HepG2 (cell line): ENCODE data around the gene PLEKHG2. TPM values are rescaled to one million over a fixed set of nuclear protein-coding genes. Genes with fewer than 3 reads are reported as not detected.

Experiments
- EHMT2 ChIP-seq: fragments of 200-600 bp; sonication (generic); IDR thresholded peaks from 2 replicates; pipeline ENCODE4 v1.7.0; 2017; ENCODE audit warnings: antibody characterized with exemption, low read depth, low read length, borderline replicate concordance
- ELF3 ChIP-seq: IDR thresholded peaks from 2 replicates; pipeline ENCODE4 v1.6.1; 2016; ENCODE audit warnings: missing genetic modification reagents, missing compliant biosample characterization
- GABPA ChIP-seq, 2 experiments: IDR thresholded peaks; 2 replicates each; pipeline ENCODE4 v1.6.1; 2011 to 2016; ENCODE audit warnings: low read depth in 2 of 2, low read length in 1 of 2, missing biosample characterization in 1 of 2, missing genetic modification characterization in 1 of 2
- HHEX ChIP-seq: IDR thresholded peaks from 2 replicates; pipeline ENCODE4 v1.6.1; 2016; ENCODE audit warnings: control low read depth
- HINFP ChIP-seq: sonication (generic); formaldehyde crosslinking; IDR thresholded peaks from 2 replicates; pipeline ENCODE4 v1.4.0; 2020; ENCODE audit warnings: low read depth, mild to moderate bottlenecking, missing genetic modification reagents
- HIVEP1 ChIP-seq: sonication (generic); formaldehyde crosslinking; IDR thresholded peaks from 2 replicates; pipeline ENCODE4 v1.4.0; 2020; ENCODE audit warnings: mild to moderate bottlenecking, missing genetic modification reagents
- HNF4A ChIP-seq: sonication (generic); formaldehyde crosslinking; IDR thresholded peaks from 2 replicates; pipeline ENCODE4 v1.4.0; 2020; ENCODE audit warnings: missing genetic modification reagents
- NCOA5 ChIP-seq: sonication (generic); formaldehyde crosslinking; IDR thresholded peaks from 2 replicates; pipeline ENCODE4 v1.4.0; 2020; ENCODE audit warnings: missing genetic modification reagents
- PLRG1 ChIP-seq: fragments of 450-650 bp; conservative IDR thresholded peaks from 2 replicates; pipeline ENCODE4 v1.6.1; 2016
- SP140L ChIP-seq: sonication (generic); formaldehyde crosslinking; IDR thresholded peaks from 2 replicates; pipeline ENCODE4 v1.4.0; 2020; ENCODE audit warnings: missing genetic modification reagents, borderline replicate concordance
- U2AF2 ChIP-seq: fragments of 200-400 bp; formaldehyde crosslinking; IDR thresholded peaks from 2 replicates; pipeline ENCODE4 v1.6.1; 2017; ENCODE audit warnings: low read depth, mild to moderate bottlenecking, low read length
- ZNF142 ChIP-seq: sonication (generic); formaldehyde crosslinking; IDR thresholded peaks from 2 replicates; pipeline ENCODE4 v1.4.0; 2020; ENCODE audit warnings: missing genetic modification reagents
- ZNF205 ChIP-seq: IDR thresholded peaks from 2 replicates; pipeline ENCODE4 v1.6.1; 2018; ENCODE audit warnings: missing biosample characterization, missing genetic modification reagents
- ZNF230 ChIP-seq: sonication (generic); formaldehyde crosslinking; IDR thresholded peaks from 2 replicates; pipeline ENCODE4 v1.4.0; 2020; ENCODE audit warnings: mild to moderate bottlenecking, missing genetic modification reagents
- ZNF577 ChIP-seq: sonication (generic); formaldehyde crosslinking; IDR thresholded peaks from 2 replicates; pipeline ENCODE4 v1.4.0; 2020; ENCODE audit warnings: mild to moderate bottlenecking, low read depth, missing genetic modification reagents, borderline replicate concordance
- ZNF619 ChIP-seq: sonication (generic); formaldehyde crosslinking; IDR thresholded peaks from 2 replicates; pipeline ENCODE4 v1.4.0; 2020; ENCODE audit warnings: mild to moderate bottlenecking, missing genetic modification reagents
- ZNF7 ChIP-seq: IDR thresholded peaks from 2 replicates; pipeline ENCODE4 v1.6.1; 2016; ENCODE audit warnings: missing biosample characterization, missing genetic modification reagents
- ZNF737 ChIP-seq: sonication (generic); formaldehyde crosslinking; IDR thresholded peaks from 2 replicates; pipeline ENCODE4 v1.5.0; 2020; ENCODE audit warnings: missing genetic modification reagents, mild to moderate bottlenecking, borderline replicate concordance
- ZNF839 ChIP-seq: sonication (generic); formaldehyde crosslinking; IDR thresholded peaks from 2 replicates; pipeline ENCODE4 v1.4.0; 2020; ENCODE audit warnings: missing genetic modification reagents, mild to moderate bottlenecking, borderline replicate concordance
- polyA plus RNA-seq, 8 experiments: library from polyadenylated mRNA; depleted of rRNA in 3 of 8; stranded (reverse) in 7 of 8; unstranded in 1 of 8; fragments of >200 nt; fragmentation: Illumina TruSeq in 4 of 8; extraction: Trizol in 4 of 8; gene quantifications; 2 replicates each; pipeline versions ENCODE4 v1.2.1 to v1.2.3, GENCODE V29; 2011 to 2016; ENCODE audit warnings: low read depth in 4 of 8, missing spikeins in 1 of 8, mixed read lengths in 1 of 8; ENCODE audit not compliant: insufficient read depth in 1 of 8
- total RNA-seq, 5 experiments: library from RNA; depleted of rRNA; stranded (reverse); fragments of >200 nt; fragmentation: Illumina TruSeq; extraction: Trizol; gene quantifications; 2 replicates each; pipeline ENCODE4 v1.2.3, GENCODE V29; 2016; ENCODE audit warnings: low read depth in 1 of 5

The PLEKHG2 gene
- total and polyA plus RNA-seq, 2 of the 13 experiments (the other 11 are each of a cell fraction or from before 2014, with no cell fraction given): 3.6 to 6.8 TPM

GRCh38 chr19:39412100-39412866 lies at the start of gene PLEKHG2 (continued):
- no peak for TF ChIP-seq ZNF142
- no peak for TF ChIP-seq SP140L (CRISPR knock-in tag)
- no peak for TF ChIP-seq ZNF619 (CRISPR knock-in tag)
- no peak for TF ChIP-seq ZNF577 (CRISPR knock-in tag)
- peak; percentile 58; the same call in 1 of the 2 replicates for TF ChIP-seq HINFP (CRISPR knock-in tag)
- TF ChIP-seq NCOA5 (CRISPR knock-in tag): no peak
- no peak; the same call in none of the 2 replicates for TF ChIP-seq HIVEP1
- TF ChIP-seq ELF3 (CRISPR knock-in tag): peak; percentile 35
- no peak for TF ChIP-seq HHEX
- TF ChIP-seq ZNF737: no peak
- TF ChIP-seq EHMT2: no peak
- TF ChIP-seq GABPA (IDR thresholded peaks at IDR 0.05; ENCODE audit: low read depth, low read length): peak; percentile 65
- TF ChIP-seq GABPA (CRISPR knock-in tag; IDR thresholded peaks at IDR 0.05; ENCODE audit: low read depth): peak; percentile 84
- TF ChIP-seq ZNF230 (CRISPR knock-in tag): no peak; the same call in 1 of the 2 replicates
- no peak; the same call in 1 of the 2 replicates for TF ChIP-seq ZNF7 (CRISPR knock-in tag)
- TF ChIP-seq U2AF2: no peak
- TF ChIP-seq HNF4A (CRISPR knock-in tag): 0 out of 2 replicates have a peak, but pooled peaks have one; percentile 41
- TF ChIP-seq ZNF205: no peak
- TF ChIP-seq PLRG1: no peak
- TF ChIP-seq ZNF839 (CRISPR knock-in tag): no peak
